Fibroblast of mammary gland (primary cell): ENCODE measurements around the gene BATF2.
A peak's percentile ranks its signal among the peaks of the same experiment; 100 is the strongest.

ENCODE experiments used
- DNase-seq: peaks from one replicate; pipeline ENCODE4 v3.0.0-alpha.2; 2010; ENCODE audit warnings: low read depth
- H3K4me3 ChIP-seq: 2 replicates; pipeline ENCODE4 v1.5.1; 2011; ENCODE audit warnings: low read depth, mild to moderate bottlenecking, low read length, moderate library complexity; ENCODE audit not compliant: control insufficient read depth
- CTCF ChIP-seq: conservative IDR thresholded peaks from 2 replicates; pipeline ENCODE4 v1.5.1; 2011; ENCODE audit warnings: low read depth, low read length, inconsistent platforms; ENCODE audit not compliant: control insufficient read depth, insufficient read depth

Gene BATF2, protein sequence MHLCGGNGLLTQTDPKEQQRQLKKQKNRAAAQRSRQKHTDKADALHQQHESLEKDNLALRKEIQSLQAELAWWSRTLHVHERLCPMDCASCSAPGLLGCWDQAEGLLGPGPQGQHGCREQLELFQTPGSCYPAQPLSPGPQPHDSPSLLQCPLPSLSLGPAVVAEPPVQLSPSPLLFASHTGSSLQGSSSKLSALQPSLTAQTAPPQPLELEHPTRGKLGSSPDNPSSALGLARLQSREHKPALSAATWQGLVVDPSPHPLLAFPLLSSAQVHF

DNA sequence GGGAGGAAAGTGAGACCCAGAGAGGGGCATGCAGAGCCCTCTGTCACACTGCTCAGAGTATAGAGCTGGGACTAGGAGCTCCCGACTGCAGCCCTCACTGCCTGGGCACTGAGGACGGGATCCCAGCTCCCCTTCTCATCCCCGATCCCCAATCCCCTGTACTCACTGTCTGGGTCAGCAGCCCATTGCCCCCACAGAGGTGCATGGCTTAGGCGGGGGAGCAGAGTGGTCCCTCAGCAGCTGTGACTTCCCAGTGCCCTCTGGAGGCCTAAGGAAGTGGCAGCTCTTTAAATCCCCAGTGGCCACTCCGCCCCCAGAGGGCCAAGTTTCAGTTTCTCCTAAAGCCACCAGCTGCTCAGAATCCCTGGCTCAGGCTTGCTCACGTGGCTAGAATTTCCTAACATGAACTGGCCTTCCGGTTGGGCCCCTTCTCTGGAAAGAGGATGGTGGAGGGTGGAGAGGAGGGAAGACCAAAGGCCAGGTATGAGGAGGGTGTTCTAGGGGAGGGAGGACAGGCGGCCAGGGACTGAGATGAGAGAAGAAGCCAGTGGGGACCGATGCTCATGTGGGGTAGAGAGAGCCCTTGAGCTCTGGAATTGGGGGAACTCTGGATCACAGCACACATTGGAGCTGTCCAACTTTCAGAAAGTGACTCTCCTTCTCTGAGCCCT is at the start of gene BATF2:
Gene BATF2, minus strand, starts transcription at position 262 of the 671 bp plus-strand sequence. Its CDS starts 57 bp downstream, at position 205.
- TF ChIP-seq CTCF = peak; percentile 27
- peak; percentile 60 for DNase-seq
- H3K4me3 ChIP-seq = no peak within 1 kb of the TSS

DNA sequence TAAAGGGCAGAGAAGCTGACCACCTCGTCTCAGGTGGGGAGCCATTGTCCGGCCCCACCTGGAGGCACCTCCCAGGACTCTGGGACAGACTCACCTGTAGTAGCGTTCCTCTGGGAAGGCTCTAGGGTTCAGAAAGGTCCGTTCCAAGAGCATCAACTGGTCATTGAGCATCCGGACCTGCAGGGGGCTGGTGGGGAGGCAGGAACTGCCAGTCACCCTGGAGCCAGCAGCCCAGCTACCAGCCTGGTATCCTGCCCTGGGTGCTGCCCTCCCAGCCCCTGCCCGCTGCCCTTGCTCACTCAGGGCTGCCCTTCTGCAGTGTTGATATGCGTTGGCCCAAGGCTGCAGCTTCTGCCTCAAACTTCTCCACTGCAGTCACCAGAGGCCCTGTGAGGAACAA is 49.0 kb upstream of the BATF2 start:
- no peak for TF ChIP-seq CTCF
- DNase-seq = no peak
- no peak overlapping the region for H3K4me3 ChIP-seq

- no peak overlapping the region for H3K4me3 ChIP-seq
- no peak for TF ChIP-seq CTCF
- DNase-seq = no peak
Observed at GRCh38 chr11:65045061-65045460, 48.3 kb upstream of the BATF2 start.

GRCh38 chr11:65043881-65044501 is 47.2 kb upstream of the BATF2 start:
- no peak overlapping the region for H3K4me3 ChIP-seq
- no peak for TF ChIP-seq CTCF
- peak; percentile 68 for DNase-seq

- DNase-seq = no peak
- H3K4me3 ChIP-seq = no peak overlapping the region
Observed at GRCh38 chr11:65042891-65043290, 46.1 kb upstream of the BATF2 start.

More at GRCh38 chr11:65042891-65043290, 46.1 kb upstream of the BATF2 start:
- TF ChIP-seq CTCF = no peak
